ENCODE data around the gene TSC1. TPM values are rescaled to one million over a fixed set of nuclear protein-coding genes. Genes with fewer than 3 reads are reported as not detected.
A peak's percentile ranks its signal among the peaks of the same experiment; 100 is the strongest.

Gene TSC1
- total RNA-seq, 1 donor from 2014 or later, result 16.8 TPM

DNA sequence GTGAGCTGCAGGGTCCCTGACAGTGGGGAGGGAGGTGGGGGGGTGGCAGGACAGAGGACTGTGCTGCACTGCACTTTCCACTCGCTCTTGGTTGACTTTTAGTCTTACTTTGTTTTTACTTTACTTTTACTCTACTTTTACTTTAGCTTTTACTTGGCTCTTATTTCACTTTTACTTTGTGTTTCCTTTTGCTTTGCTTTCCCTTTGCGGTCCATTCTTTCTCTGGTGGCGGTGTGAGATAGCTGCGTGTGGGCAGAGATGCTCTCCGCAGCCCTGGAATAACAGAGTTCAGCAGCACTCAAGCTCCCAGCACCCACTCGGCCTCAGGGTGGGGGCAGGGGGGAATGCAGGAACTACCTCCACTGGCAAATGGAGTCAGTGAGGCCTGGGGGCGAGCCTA, 71.0 kb downstream of the TSC1 start:
- no peak for DNase-seq (ENCODE audit: low spot score)
- no peak for ATAC-seq

DNA sequence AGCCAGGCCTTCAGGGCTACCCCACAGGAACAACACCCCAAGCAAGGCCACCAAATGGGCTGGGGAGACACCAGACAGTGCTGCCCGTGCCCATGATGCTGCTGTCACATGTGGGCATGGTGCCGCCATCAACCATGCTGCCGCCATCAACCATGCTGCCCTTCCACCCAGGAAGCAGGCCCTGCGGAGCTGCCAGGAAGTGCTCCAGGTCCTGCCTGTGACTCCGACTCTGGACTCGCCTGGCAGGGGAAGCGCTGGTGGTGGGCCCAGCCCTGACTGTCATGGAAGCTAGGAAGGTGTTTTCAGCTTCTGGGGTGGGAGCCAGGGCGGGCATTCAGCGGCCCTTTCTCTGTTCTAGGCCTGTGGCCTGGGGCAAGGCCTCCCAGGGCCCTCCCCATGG, 75.2 kb downstream of the TSC1 start:
- DNase-seq (ENCODE audit: low spot score) (no peak), ATAC-seq (no peak)

DNA sequence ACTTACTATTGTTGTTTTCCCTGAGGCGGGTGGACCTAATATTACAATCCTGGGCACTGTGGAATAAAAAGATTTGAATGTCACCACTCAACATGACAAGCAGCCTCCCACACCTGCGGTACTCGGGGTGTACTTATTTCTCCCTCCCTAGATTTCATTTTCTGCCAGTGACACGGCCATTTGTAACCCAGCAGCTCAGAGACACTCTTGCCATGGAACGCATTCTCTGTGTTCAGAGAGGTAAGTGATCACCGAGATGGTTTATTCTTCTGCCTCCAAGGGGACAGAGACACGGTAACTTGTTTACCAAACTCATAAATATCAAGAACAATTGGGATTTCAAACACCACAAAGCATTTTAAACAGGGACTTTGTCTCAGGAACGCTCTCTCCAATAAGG, 77.5 kb downstream of the TSC1 start:
- no peak for ATAC-seq
- no peak for DNase-seq (ENCODE audit: low spot score)

DNA sequence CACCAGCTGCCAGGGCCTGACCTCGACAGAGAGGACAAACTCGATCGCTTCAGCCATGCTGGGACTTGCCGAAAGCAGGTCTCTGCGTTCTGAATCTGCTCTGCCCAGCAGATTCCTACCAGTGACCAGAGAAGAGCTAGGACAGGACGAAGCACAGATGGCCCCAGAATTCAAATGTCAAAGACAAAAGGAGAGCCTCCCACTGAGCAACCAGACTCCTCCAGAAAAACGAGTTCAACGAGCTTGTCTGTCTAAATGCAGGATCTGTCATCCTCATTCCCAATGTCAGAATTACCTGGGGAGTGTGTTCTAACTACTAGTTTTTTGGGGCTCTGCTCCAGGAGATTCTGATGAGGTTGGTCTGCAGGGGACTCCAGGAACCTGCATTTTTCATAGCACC, 79.7 kb downstream of the TSC1 start:
- DNase-seq (ENCODE audit: low spot score) (no peak), ATAC-seq (no peak)

DNA sequence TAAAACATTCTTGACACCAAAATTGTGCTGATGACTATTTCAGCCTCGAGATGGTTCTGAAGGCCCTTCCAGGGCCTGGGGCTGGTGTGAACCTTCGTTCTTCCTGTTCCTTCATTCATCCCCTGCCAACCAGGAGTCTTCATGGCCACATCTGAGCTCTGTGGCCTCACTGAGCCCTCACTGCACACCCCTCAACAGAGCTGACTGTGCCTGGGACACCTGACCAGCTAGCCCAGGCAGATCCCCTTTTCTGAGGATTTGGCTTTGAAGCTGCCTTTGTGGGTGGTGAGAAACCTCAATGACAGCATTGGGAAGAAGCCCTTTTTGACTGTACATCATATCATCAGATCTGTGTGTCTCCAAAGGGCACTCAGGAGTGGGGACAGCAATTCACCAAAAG, 80.1 kb downstream of the TSC1 start:
- ATAC-seq (no peak), DNase-seq (ENCODE audit: low spot score) (no peak)

DNA sequence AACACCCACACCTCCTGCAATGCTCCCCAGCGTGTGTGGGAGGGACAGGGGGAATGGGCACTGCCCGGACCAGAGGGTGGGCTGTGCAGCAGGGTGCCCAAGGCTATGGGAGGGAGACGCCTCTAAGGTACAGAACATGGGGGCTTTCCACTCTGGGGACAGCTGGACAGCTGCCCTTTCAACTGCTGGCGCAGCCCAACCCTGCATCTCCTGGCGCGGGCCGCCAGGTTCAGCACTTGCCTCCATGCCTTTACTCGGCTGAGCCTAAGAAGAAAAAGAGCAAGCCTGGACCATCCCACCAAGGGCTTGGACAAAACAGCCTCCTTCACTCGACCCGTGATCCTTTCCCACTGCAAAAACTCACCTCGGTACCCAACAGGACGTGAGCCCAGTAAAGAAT, 81.3 kb downstream of the TSC1 start:
- ATAC-seq (no peak), DNase-seq (ENCODE audit: low spot score) (no peak)

DNA sequence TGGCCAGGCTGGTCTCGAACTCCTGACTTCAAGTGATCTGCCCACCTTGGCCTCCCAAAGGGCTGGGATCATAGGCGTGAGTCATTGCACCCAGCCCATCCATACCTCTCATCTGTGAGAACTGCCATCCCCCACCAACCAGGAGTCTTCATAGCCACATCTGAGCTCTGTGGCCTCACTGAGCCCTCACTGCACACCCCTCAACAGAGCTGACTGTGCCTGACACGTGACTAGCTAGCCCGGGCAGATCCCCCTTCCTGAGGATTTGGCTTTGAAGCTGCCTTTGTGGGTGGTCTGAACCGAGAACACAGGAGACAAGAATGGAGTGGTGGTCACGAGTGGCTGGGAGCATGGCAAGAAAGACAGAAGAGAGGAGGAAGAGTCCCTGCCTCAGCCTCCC, 81.9 kb downstream of the TSC1 start:
- ATAC-seq (no peak), DNase-seq (ENCODE audit: low spot score) (no peak)

DNA sequence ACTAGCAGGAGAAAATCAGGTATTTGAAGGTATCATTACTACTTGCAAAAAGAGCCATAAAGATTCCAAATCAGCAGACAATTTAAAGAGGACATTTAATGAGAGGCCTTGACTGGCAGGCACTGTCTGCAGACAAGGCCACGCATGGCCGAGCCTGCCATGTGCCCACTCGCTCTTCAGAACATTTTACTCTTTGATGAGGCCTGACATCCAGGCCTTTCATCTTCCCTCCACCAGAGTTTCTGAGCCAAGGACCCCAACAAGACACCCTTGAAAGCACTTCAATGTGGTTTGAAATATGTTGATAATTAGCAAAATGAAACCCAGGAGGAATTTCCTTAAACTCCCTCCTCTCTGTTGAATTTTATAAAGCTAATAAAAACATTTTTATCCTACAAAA, 82.8 kb downstream of the TSC1 start:
- DNase-seq (ENCODE audit: low spot score) (no peak), ATAC-seq (no peak)

DNA sequence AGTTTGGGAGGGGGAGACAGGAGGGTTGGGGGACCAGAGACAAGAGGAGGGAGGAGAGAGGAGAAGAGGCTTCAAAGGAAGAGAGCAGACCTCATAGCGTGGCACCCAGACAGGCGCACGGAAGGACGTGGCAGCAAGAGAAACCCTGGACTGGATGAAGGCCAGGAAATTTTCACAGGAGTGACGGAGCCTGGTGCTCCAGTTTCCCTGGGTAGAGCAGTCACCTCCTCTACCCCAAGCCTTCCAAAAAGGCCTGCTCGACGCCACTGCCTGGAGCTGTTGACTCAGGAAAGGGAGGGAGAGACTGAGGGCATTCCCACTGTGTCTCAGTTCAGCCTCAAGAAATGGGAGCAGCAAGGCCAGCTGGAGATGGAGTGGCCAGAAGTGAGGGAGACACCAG, 85.7 kb downstream of the TSC1 start:
- ATAC-seq (no peak), DNase-seq (ENCODE audit: low spot score) (no peak)

DNA sequence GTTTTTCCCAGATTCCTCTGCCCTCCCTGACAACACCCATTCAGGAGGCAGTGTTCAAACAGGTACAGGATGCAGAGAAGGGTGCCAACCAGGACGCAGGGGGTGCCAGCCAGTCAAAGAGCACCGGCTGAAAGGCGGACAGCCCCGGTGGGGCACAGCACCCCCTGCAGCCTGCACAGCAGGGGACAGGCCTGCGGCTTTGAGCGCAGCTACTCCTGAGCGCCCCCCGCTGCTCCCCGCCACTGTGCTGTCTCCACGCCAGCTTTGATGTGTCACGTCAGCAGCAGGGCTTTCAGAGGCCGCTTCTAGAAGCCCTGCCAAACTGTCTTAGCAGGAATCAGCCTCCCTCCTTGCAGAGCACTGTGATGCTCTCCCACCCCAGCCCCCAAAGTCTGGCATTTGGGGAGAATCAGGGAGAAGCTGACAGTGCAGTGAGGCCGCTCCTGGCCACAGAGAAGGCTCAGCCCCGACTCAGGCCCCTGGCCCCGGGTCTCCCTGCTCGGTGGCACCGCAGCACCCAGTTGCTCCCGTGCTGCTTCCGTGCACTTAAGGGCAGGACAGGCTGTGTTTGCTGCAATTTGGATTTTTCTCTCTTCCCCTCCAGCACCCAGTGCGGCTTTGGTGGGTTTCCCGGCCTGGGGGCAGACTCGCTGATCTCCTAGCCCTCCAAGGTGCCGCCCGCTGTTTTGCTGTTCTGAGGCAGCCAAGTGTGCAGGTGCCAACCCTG, 86.6 kb downstream of the TSC1 start:
- DNase-seq (ENCODE audit: low spot score), result no peak
- no peak for ATAC-seq

DNA sequence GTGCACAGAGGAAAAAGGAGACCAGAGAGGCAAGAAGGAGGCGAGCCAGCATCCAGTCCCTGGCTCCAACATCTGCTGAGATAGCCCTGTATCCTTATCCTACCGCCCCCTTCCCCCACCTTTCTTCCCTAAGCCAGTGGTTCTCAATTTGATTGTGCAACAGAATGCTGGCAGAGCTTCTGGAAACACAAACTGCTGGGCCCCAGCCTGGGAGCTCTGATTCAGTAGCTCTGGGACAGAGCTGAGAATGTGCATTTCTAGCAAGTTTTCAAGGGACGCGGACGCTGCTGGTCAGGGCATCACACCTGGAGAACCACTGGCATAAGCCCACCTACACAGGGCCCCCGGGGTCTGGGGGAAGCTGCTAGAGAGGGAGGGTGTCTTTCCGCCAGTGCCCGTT, 87.4 kb downstream of the TSC1 start:
- ATAC-seq, result peak; percentile 80
- no peak for DNase-seq (ENCODE audit: low spot score)

DNA sequence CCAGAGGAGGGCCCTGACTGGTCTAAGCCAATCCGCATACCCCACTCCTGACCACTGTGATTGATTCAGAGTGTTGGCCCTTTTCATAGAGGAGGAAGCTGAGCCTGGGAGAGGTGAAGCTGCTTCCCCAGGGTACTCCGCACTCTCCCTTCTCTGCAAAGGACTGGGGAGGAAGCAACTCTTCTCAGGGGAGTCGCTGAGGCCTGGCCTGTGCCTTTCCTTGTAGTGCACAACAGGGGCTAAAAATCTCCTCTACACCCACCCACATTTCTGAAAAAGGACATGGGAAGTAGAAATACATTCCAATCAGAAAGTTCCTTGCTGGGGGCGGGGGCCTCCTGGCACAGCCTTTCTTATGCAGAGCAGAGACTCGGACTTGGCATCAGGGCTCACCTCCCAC, 88.5 kb downstream of the TSC1 start:
- ATAC-seq (no peak), DNase-seq (ENCODE audit: low spot score) (no peak)

DNA sequence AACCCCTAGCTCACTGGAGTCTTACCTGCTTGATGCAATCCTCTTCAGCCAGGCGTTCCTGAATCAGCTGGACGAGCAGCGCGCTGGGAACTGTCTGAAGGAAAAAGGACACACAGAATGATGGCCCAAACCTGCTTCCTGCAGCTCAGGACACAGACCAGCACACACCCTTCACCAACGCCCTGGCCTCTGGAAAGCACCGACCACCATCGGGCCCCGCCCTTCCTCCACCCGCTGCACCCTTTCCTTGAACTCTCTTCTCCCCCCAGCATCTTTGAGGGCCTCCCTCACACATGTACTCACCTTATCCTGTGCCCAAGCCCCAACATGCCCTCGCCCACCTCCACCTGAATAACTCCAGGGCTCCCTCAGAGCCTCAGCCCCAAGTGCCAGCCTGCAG, 89.6 kb downstream of the TSC1 start:
- DNase-seq (ENCODE audit: low spot score), result no peak
- no peak for ATAC-seq

DNA sequence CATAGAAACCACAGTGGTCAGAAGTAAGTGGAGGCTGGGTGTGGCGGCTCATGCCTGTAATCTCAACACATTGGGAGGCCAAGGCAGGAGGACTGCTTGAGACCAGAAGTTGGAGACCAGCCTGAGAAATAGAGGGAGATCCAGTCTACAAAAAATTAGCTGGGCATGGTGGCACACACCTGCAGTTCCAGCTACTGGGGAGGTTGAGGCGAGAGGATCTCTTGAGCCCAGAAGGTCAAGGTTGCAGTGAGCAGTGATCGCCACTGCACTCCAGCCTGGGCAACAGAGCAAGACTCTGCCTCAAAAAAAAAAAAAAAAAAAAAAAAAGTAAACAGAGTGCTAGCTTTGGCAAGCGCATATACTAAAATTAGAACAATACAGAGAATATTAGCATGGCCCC, 90.9 kb downstream of the TSC1 start:
- DNase-seq (ENCODE audit: low spot score) (no peak), ATAC-seq (no peak)

DNA sequence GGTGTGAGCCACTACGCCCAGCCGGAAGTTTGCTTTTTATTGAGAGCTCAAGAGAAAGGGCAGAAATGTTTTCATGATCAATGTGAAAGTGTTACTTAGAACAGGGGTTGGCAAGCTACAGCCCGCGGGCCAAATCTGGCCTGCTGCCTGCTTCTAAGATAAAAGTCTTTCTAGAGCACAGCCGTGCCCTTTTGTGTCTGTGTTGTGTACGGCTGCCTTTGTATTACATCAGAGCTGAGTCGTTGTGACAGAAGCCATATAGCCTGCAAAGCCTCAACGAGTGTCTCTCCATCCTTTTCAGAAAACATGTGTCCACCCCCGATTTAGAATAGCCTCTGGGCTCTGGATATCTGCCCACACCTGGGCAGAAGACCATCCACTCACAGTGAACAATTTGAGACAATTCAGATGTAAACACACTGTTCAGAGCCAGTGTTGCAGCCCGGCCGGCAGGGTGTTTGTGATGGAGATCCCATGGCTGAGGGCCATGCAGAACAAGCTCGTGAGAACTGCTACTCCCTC, 95.2 kb downstream of the TSC1 start:
- peak; percentile 77 for ATAC-seq
- peak; percentile 54 for DNase-seq (ENCODE audit: low spot score)

DNA sequence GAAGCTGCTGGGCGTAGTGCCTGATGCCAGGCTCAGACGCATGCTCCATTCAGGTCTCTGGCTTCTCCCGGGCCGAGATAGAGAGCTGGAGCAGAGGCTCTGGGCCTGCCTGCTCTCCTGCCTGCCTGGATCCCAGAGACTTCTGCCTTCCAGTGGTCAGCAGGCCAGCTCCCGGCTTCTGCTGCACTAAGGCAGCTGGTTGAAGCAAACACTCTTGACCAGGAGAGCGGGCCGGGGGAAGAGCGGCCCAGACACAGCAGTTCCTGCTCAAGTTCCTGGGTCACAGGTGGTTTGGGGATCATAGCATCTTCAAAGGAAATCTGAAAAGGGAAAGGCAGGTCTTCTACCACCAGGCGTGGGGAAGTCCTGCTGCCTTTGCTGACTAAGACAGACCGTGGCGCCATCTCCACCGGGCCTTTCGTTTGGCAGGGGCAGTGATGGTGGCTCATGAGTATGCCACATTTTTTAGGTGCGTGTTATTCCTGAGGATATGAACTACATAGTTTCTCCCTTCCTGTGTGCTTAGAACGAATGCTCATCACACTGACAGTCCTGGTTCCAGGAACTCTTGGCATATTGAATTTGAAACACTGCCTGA, 97.4 kb downstream of the TSC1 start:
- no peak for ATAC-seq

DNA sequence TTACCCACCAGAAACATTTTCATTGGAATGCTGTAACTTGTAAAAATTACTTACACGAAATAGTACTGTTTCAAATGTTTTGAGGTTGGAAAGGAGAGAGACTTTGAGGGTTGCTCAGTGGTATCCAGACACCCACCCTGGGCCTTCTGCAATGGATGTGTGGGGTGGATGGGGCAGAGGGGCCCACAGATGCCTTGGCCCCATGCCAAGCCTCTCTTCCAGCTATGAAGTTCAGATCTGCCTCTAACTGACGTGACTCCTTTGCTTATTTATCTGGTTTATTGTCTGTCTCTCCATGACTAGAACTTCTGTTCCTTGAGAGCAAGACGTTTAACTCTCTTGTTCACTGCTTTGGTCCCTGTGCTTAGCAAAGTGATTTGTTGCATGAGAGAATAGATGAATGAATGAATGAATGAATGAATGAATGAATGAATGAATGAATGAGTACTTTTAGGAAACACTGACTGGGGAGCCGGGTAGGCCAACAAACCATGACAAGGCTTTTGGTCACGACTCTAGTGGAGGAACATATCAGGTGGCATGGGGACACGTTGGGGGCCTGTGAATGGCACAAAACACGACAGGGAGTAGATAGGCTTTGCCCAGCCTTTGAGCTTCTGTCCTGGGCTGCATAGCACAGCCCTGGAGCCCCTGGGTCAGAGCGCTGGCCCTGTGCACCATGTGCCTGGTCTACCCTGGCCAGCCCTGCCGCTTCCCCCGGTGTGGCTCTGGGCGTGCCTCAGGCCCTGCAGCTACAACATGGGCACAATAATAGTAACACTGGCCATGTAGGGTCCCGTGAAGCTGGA, 98.1 kb downstream of the TSC1 start:
- DNase-seq (ENCODE audit: low spot score) (no peak), ATAC-seq (no peak)

More for the DNA sequence above, 97.4 kb downstream of the TSC1 start:
- DNase-seq (ENCODE audit: low spot score), result no peak

DNA sequence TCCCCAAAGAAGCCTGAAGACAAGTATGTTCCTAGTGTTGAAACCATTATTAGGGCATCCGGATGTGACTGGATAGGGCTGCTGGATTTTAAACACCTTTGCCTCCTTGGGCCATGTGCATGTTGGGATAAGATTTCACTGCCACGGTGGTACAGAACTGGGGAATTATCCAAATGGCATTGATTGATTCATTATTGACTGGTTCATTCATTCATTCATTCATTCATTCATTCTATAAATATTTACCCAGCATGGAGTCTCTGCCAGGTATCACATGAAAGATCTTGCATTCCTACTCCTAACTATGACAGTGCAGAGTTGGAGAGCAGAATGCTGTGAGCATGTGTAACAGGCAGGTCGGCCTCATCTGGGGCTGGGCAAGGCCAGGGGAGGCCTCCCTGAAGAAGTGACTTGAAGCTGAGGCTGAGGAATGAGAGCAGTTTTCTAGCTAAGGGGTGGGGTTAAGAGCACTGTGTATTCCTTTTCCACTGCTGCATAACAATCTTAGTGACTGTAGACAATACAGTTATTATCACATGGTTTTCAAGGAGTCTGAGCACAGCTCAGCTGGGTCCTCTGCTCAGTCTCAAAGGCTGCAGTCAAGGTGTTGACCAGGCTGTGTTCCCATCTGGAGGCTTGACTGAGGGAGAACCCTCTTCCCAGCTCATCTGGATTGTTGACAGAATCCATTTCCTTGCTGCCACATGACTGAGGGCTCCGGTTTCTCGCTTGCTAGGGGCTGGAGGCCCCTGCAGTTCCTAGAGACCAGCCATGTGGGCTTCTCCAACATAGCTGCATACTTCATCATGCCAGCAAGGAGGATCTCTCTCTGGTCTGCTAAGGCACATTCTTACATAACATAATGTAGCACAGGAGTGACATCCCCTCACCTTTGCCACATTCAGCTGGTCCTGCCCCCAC, 102.0 kb downstream of the TSC1 start:
- DNase-seq (ENCODE audit: low spot score) (no peak), ATAC-seq (no peak)

All from left lobe of liver (tissue), 2 donors.